ENCODE results near the gene SHISAL2A. TPM values are rescaled to one million over a fixed set of nuclear protein-coding genes. Genes with fewer than 3 reads are reported as not detected.

SHISAL2A gene
- total and polyA plus RNA-seq, 4 donors, result 0.30 to 2.1 (median 1.5) TPM

DNA sequence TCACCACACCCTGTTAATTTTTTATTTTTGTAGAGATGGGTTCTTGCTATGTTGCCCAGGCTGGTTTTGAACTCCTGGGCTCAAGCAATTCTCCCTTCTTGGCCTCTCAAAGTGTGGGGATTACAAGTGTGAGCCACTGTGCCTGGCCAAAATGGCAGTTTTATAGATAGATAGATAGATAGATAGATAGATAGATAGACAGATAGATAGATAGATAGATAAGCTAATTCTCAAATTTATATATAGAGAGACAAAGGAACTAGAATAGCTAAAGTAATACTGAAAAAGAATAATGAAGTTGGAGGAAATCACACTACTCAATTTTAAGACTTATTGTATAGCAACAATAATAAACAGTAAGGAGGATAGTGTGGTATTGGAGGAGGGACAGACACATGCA lies 21.1 kb downstream of the SHISAL2A start:
- H3K4me3 ChIP-seq (ENCODE audit: low read depth, low read length), result no peak overlapping the region
- DNase-seq (ENCODE audit: low read depth in 4 of 6, low spot score in 6 of 6), result no peak
- H3K27ac ChIP-seq (ENCODE audit: low read depth, low read length), result no peak overlapping the region
- no peaks in the 10 kb centered on the region for H3K4me1 ChIP-seq (ENCODE audit: control insufficient read depth, insufficient read depth, low read length)
- no peaks in the 10 kb centered on the region for H3K9me3 ChIP-seq (ENCODE audit: control insufficient read depth, insufficient read depth, low read length)
- no peaks in the 10 kb centered on the region for H3K27me3 ChIP-seq (ENCODE audit: control insufficient read depth, insufficient read depth, low read length)
- no peaks in the 10 kb centered on the region for H3K36me3 ChIP-seq (ENCODE audit: control insufficient read depth, insufficient read depth, low read length)

DNA sequence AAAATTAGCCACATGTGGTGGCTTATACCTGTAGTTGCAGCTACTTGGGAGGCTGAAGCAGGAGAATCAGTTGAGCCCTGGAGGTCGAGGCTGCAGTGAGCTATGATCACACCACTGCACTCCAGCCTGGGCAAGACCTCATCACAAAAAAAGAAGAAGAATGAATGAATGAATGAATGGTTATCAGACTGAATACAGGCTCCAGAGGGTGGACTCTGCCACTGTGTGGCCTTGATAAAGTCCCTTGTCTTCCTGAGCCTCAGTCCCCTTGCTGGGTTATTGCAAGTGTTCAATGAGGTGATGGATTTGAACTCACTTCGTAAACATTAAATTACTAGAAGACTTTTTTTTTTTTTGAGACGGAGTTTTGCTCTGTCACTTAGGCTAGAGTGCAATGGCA lies 24.7 kb downstream of the SHISAL2A start:
- Histone ChIP-seq H3K27ac (ENCODE audit: low read depth, low read length) (no peak overlapping the region), H3K27me3 (ENCODE audit: control insufficient read depth, insufficient read depth, low read length) (no peaks in the 10 kb centered on the region), H3K4me3 (ENCODE audit: low read depth, low read length) (no peak overlapping the region), H3K4me1 (ENCODE audit: control insufficient read depth, insufficient read depth, low read length) (peaks cover 10% of the 10 kb centered on the region), H3K36me3 (ENCODE audit: control insufficient read depth, insufficient read depth, low read length) (no peaks in the 10 kb centered on the region), H3K9me3 (ENCODE audit: control insufficient read depth, insufficient read depth, low read length) (no peaks in the 10 kb centered on the region)
- WGBS (ENCODE audit: insufficient coverage), result 83% methylated on average over 2 of the region's 3 CpGs
- DNase-seq (ENCODE audit: low read depth in 4 of 6, low spot score in 6 of 6), result no peak

DNA sequence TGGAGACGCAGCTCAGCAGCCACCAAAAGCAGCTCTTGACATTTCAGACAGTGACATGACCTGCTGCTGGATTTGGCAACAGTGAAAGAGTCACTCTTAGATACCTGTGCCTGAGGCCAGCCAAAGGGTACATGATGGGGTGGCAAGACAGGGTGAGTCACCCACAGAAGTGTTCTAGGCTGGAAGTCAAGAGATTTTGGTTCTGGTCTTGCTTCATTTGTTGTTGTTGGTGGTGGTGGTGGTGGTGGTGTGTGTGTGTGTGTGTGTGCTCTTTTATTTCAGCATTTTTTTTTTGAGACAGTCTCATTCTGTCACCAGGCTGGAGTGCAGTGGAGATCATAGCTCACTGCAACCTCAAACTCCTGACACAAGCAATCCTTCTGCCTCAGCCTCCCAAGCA lies 25.8 kb downstream of the SHISAL2A start:
- H3K36me3 ChIP-seq (ENCODE audit: control insufficient read depth, insufficient read depth, low read length), result no peaks in the 10 kb centered on the region
- H3K4me3 ChIP-seq (ENCODE audit: low read depth, low read length), result no peak overlapping the region
- peaks cover 18% of the 10 kb centered on the region for H3K4me1 ChIP-seq (ENCODE audit: control insufficient read depth, insufficient read depth, low read length)
- 80% methylated on average over 1 of the region's 1 CpG for WGBS (ENCODE audit: insufficient coverage)
- DNase-seq (ENCODE audit: low read depth in 4 of 6, low spot score in 6 of 6), result no peak
- H3K27ac ChIP-seq (ENCODE audit: low read depth, low read length), result no peak overlapping the region
- no peaks in the 10 kb centered on the region for H3K9me3 ChIP-seq (ENCODE audit: control insufficient read depth, insufficient read depth, low read length)
- H3K27me3 ChIP-seq (ENCODE audit: control insufficient read depth, insufficient read depth, low read length), result no peaks in the 10 kb centered on the region

DNA sequence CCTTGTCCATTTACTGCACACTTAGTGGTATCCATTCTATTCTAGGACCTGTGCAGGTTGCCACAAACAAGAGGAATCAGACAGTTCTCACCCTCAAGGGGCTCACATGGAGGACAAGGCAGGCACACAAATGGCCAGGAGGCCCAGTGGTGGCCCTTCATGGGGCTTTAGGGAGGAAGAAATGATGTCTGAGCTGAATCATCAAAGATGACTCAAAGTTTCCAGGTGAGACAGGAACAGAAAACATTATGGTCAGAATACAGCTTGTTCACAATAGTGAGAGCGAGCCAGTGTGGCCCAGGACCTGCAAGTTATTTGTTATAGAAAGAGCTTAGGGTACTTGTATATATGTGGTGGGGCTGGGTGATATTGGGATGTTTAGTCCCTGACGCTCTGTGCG lies 26.4 kb downstream of the SHISAL2A start:
- H3K27ac ChIP-seq (ENCODE audit: low read depth, low read length), result no peak overlapping the region
- peaks cover 18% of the 10 kb centered on the region for H3K4me1 ChIP-seq (ENCODE audit: control insufficient read depth, insufficient read depth, low read length)
- no peak overlapping the region for H3K4me3 ChIP-seq (ENCODE audit: low read depth, low read length)
- H3K36me3 ChIP-seq (ENCODE audit: control insufficient read depth, insufficient read depth, low read length), result no peaks in the 10 kb centered on the region
- no peak for DNase-seq (ENCODE audit: low read depth in 4 of 6, low spot score in 6 of 6)
- H3K27me3 ChIP-seq (ENCODE audit: control insufficient read depth, insufficient read depth, low read length), result no peaks in the 10 kb centered on the region
- no peaks in the 10 kb centered on the region for H3K9me3 ChIP-seq (ENCODE audit: control insufficient read depth, insufficient read depth, low read length)
- WGBS (ENCODE audit: insufficient coverage), result 78% methylated on average over 1 of the region's 3 CpGs

DNA sequence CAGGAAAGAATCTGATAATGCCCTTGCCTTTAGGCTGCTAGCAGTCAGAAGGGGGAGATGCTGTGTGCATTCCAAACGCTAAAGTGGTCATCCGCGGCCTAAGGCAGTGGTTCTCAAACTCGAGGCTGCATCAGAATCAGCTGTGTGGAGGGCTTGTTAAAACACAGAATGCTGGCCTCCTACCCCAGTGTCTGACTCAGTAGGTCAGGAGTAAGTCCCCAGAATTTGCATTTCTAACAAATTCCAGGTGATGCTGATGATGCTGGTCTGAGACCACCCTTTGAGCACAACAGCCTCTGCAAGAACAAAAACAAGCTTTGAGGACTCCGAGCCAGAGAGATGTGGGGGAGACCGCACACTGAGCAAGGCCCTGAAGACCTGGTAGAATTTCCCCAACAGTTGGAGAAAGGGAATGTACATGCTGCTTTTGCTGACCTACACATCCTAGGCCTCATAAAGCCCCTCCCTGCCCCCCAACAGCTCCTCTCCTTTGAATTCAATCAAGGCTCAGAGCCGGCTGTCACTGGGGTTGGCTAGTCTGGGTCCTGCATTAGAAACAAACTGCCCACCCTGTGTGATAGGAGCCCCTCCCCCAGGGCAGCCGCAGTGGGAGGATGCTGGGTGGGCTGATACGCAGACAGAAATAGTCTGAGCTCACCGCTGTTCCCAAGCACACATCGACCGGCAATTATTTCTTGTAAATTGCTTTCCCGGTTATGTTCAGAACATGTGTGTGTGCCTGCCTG lies 27.1 kb downstream of the SHISAL2A start:
- peak in 3 of 6 donors; percentile 15 to 90 (median 45) for DNase-seq (ENCODE audit: low read depth in 4 of 6, low spot score in 6 of 6)

DNA sequence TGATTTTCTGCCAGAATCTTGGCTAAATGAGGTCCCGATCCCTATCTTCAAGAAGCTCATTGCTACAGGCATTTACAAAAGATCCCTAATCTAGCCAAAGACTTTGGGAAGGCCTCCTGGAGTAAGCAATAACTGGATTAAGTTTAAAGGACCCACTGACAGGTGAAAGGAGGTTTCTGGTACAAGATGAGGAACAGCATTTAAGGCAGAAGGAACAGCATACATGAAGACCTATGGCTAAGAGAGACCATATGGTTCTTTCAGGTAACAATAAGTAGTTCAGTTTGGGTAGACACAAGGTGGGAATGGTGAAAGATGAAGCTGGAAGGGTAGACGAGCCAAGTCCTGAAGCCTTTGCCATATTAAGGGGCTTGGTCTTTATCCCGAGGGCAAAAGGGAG lies 27.8 kb downstream of the SHISAL2A start:
- Histone ChIP-seq H3K9me3 (ENCODE audit: control insufficient read depth, insufficient read depth, low read length) (no peaks in the 10 kb centered on the region), H3K4me1 (ENCODE audit: control insufficient read depth, insufficient read depth, low read length) (peaks cover 18% of the 10 kb centered on the region), H3K27me3 (ENCODE audit: control insufficient read depth, insufficient read depth, low read length) (no peaks in the 10 kb centered on the region), H3K27ac (ENCODE audit: low read depth, low read length) (no peak overlapping the region), H3K36me3 (ENCODE audit: control insufficient read depth, insufficient read depth, low read length) (no peaks in the 10 kb centered on the region), H3K4me3 (ENCODE audit: low read depth, low read length) (no peak overlapping the region)
- no peak for DNase-seq (ENCODE audit: low read depth in 4 of 6, low spot score in 6 of 6)
- WGBS (ENCODE audit: insufficient coverage), result 65% methylated on average over 3 of the region's 3 CpGs

More for the DNA sequence above, 27.1 kb downstream of the SHISAL2A start:
- Histone ChIP-seq H3K4me1 (ENCODE audit: control insufficient read depth, insufficient read depth, low read length) (peaks cover 18% of the 10 kb centered on the region), H3K27ac (ENCODE audit: low read depth, low read length) (no peak overlapping the region), H3K9me3 (ENCODE audit: control insufficient read depth, insufficient read depth, low read length) (no peaks in the 10 kb centered on the region), H3K4me3 (ENCODE audit: low read depth, low read length) (no peak overlapping the region), H3K36me3 (ENCODE audit: control insufficient read depth, insufficient read depth, low read length) (no peaks in the 10 kb centered on the region), H3K27me3 (ENCODE audit: control insufficient read depth, insufficient read depth, low read length) (no peaks in the 10 kb centered on the region)
- 19% methylated on average over 10 of the region's 13 CpGs for WGBS (ENCODE audit: insufficient coverage)

DNA sequence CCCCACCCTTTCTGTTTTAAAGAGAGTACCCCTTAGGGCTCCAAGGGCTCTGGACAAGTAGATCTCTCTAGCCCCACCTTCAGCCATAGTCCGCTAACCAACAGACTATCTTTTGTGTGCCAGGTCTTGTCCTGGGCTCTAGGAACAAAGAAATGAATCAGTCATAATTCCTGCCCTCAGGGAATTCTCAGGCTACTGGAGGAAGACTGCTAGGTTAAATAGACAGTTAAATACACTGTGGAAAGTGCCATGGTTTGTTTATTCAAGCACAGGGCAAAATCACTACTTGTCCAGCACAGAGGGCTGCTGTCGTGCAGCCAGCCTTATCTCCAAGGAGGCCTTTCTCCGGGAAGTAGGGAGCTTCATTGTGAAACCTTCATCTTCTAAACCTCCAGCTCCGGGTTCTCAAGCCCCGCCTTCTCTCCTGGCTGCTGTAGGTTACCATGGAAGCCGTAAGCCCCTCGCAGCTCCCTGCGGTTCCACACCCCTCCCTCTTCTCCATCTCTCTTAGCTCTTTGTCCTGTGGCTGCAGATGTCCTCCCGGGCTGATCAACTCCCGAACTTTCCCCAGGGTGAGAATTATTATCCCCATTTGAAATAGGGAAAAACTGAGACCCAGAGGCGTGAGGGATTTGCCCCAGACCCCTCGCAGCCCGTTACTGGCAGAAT lies 29.8 kb downstream of the SHISAL2A start:
- peak in 5 of 6 donors; percentile 17 to 97 (median 59) for DNase-seq (ENCODE audit: low read depth in 4 of 6, low spot score in 6 of 6)
- H3K27me3 ChIP-seq (ENCODE audit: control insufficient read depth, insufficient read depth, low read length), result no peaks in the 10 kb centered on the region
- H3K4me3 ChIP-seq (ENCODE audit: low read depth, low read length), result no peak overlapping the region
- H3K9me3 ChIP-seq (ENCODE audit: control insufficient read depth, insufficient read depth, low read length), result no peaks in the 10 kb centered on the region
- WGBS (ENCODE audit: insufficient coverage), result 3% methylated on average over 11 of the region's 13 CpGs
- no peaks in the 10 kb centered on the region for H3K36me3 ChIP-seq (ENCODE audit: control insufficient read depth, insufficient read depth, low read length)
- no peak overlapping the region for H3K27ac ChIP-seq (ENCODE audit: low read depth, low read length)
- H3K4me1 ChIP-seq (ENCODE audit: control insufficient read depth, insufficient read depth, low read length), result peaks cover 18% of the 10 kb centered on the region

DNA sequence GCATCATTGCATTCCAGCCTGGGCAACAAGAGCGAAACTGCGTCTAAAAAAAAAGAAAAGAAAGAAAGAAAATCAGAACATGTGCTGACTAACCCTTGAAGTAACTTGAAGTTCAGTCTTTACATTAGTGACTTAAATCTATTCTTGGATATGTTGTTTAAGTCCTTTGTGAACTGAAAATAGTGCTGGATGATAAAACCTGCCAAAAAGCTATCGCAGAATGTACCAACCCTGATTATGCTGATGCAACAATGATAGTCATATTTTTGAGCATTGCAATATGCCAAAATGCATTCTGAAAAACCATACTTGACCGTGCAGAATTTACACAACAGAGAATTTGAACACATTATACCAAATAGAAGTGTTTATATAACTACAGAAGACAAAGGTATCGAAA lies 30.7 kb downstream of the SHISAL2A start:
- Histone ChIP-seq H3K36me3 (ENCODE audit: control insufficient read depth, insufficient read depth, low read length) (no peaks in the 10 kb centered on the region), H3K4me1 (ENCODE audit: control insufficient read depth, insufficient read depth, low read length) (peaks cover 18% of the 10 kb centered on the region), H3K27ac (ENCODE audit: low read depth, low read length) (no peak overlapping the region), H3K27me3 (ENCODE audit: control insufficient read depth, insufficient read depth, low read length) (no peaks in the 10 kb centered on the region), H3K9me3 (ENCODE audit: control insufficient read depth, insufficient read depth, low read length) (no peaks in the 10 kb centered on the region), H3K4me3 (ENCODE audit: low read depth, low read length) (no peak overlapping the region)
- peak in 2 of 6 donors; percentile 34 to 49 for DNase-seq (ENCODE audit: low read depth in 4 of 6, low spot score in 6 of 6)
- WGBS (ENCODE audit: insufficient coverage), result 40% methylated on average over 2 of the region's 5 CpGs

DNA sequence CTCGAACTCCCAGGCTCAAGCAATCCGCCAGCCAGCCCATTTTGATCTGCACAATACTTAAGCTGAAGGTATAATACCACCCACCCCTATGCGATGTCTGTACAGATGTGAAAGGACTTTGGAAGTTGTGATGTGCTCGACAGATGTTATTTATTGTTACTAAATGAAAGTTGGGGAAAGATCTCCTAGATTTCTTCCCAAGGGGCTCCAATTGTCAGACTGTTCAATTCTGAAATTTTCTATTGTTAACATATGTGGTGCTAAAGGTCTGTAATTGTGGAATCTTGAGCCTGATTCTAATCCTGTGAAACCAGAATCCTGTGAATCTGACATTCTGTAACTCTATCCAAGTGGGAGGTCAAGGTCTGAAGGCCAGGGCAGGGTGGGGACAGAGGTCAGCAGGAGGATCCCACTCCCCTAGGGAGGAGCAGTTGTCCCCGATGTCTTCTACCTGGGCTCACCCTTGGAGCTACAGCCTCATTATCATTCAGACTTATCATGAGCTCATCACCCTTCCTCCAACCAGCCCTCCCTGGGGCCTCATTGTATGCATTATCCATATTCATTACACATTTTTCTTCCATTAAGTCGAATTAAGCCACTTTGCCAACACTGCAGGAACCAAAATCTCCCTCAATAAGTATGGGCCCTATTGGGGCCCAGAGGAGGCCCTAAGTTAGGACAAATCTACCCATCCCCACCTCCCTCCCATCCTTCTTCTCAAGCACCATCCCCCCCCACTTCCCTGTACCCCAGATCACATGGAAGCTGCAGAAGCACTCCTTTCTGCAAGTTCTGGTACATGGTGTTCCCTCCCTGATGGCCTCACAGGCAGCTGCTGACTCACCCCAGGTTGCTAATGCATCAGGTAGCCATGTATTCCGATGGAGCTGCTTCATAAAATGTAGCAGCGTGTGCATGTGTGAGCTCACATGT lies 32.3 kb downstream of the SHISAL2A start:
- no peak overlapping the region for H3K27ac ChIP-seq (ENCODE audit: low read depth, low read length)
- no peaks in the 10 kb centered on the region for H3K36me3 ChIP-seq (ENCODE audit: control insufficient read depth, insufficient read depth, low read length)
- DNase-seq (ENCODE audit: low read depth in 4 of 6, low spot score in 6 of 6), result peak in 1 of 6 donors; percentile 29
- no peaks in the 10 kb centered on the region for H3K9me3 ChIP-seq (ENCODE audit: control insufficient read depth, insufficient read depth, low read length)
- H3K4me3 ChIP-seq (ENCODE audit: low read depth, low read length), result no peak overlapping the region
- H3K27me3 ChIP-seq (ENCODE audit: control insufficient read depth, insufficient read depth, low read length), result no peaks in the 10 kb centered on the region
- WGBS (ENCODE audit: insufficient coverage), result 54% methylated on average over 4 of the region's 8 CpGs
- H3K4me1 ChIP-seq (ENCODE audit: control insufficient read depth, insufficient read depth, low read length), result peaks cover 14% of the 10 kb centered on the region
